ENCODE measurements around the gene GALNT2.

The GALNT2 gene

DNA sequence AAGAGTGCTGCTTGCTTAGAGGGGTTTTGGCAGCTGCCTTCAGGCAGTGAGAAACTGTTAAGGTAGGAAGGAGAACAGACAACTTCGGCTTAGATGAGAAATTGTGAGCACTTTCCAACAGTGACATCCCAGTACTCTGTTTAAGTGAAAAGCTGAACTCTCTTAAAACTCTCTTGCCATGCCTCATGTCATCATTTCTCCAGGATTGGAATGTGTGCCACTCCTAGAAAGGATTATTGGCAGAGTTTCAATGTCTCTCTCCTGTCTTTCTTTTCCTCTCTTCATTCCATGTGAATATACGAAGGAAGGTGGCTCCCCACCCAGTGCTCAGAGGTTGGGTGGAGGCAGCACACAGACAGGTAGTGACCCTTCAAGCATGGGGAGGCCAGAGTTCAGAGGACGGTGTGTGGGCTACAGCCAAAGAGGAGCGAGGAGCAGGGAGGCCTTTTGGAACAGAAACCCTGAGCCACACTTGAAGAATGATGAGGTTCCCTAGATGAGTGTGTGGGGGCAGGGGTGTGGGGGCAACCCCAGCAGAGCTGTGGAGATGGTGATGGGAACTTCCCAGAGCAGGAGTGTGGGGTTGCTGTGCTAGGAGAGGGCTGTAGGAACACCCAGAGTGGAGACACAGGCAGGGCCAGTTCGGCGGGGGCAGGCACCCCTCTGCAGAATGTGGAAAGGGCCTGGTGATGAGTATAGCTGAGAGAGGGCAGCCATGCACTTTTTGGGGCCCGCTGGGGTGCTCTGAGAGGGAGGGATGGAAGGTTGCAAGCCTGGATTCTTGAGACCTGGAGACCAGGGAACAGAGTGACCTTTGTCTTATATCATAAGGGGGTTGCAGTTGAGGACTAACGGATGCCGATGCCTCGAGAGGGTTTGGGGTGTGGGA, 58.8 kb downstream of the GALNT2 start:
- TF ChIP-seq ZNF274 (IDR thresholded peaks at IDR 0.05; ENCODE audit: low read depth, low read length) = no peak
- H3K4me3 ChIP-seq (ENCODE audit: low read length) = no peak overlapping the region

DNA sequence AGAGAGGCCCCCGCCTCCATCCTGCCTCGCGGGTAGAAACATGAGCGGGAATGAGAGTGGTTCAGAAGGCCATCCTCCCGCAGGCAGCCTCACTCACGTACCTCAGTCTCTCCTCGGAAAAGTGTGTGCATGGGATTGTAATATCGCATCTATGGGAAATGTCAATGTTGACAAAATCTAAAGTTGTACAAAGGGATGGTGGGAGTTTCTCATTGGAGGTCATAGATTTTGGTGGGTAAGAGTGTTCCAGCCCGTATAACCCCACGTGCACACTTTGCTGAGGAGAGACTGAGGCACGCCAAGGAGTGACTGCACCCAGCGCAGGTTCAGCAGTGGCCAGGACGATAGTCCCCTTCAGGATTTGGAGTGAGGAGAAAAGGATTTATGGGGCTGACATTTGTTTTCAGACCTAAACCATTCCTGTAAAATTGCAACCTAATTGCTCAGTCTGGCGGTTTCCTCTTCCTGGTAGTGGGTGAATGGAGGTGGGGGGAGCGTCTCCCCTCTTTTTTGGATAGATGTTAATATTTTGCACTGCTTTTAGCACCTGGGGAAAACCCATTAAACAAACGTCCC, 59.6 kb downstream of the GALNT2 start:
- no peak overlapping the region; the same call in 1 of the 2 replicates for H3K4me3 ChIP-seq (ENCODE audit: low read length)
- TF ChIP-seq ZNF274 (IDR thresholded peaks at IDR 0.05; ENCODE audit: low read depth, low read length) = no peak

DNA sequence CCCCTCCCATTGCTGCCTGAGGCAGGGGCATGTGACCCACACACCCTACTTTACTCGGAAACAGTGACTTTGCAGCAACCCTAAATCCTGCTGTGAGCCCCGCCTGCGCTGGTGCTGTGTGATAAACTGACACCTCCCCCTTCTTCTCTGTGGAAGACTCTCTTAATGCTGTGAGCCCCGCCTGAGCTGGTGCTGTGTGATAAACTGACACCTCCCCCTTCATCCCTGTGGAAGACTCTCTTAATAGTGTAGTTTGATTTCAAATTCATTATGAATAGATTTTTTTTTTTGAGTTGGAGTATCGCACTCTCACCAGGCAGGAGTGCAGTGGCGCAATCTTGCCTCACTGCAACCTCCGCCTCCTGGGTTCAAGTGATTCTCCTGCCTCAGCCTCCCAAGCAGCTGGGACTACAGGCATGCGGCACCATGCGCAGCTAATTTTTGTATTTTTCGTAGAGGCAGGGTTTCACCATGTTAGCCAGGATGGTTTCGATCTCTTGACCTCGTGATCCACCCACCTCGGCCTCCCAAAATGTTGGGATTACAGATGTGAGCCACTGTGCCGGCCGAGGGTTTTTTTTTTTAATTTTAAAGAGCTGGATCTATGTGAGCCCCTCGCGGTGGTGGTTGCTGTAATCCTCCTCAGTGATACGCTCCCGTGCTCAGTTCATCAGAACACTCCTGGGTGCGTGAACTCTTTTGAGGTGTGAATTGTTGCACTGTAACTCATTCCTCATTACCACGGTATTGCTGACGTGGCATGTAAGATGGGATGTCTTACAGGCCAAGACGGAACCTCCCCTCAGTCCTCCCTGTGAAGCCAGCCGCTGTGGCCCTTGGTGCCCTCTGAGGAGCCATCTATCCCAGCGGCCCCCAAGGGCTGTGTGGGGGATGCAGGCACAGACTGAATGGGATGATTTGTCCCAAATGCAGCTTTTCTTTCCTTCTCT, 60.3 kb downstream of the GALNT2 start:
- no peak for TF ChIP-seq ZNF274 (IDR thresholded peaks at IDR 0.05; ENCODE audit: low read depth, low read length)
- H3K4me3 ChIP-seq (ENCODE audit: low read length) = no peak overlapping the region; the same call in 1 of the 2 replicates

DNA sequence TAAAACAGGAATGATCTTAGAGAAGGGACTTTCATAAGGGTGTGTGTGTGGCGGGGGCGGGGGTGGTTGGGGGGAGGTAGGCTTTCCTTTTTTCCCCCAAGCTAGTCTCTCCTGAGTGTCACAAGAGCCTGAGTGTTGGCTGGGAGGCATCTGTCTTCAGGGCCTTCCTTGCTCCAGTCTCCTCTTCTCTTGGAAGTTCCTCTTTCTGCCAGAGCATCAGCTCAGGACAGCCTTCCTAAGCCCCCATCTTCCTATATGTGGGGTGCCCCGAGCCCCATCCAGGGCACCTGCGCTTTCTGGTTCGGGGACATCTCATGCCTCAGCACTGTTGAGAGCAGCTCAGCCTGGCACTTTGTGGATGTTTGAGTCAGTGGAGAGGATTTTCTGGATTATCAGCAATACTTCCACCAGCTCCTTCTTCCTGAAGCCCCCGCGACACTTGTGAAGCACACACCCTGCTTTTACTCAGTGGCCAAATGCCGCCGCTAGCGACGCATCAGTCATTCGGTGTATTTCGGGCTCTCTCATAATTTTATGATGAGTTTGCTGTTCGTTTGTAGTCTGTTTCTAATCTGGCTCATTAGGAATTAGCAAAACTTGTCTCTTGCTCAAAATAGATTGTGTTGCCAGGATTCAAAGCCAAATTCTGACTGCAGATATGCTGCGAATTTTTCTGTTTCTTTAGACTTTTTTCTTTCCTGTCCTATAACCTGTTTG, 61.7 kb downstream of the GALNT2 start:
- TF ChIP-seq ZNF274 (IDR thresholded peaks at IDR 0.05; ENCODE audit: low read depth, low read length) = no peak
- H3K4me3 ChIP-seq (ENCODE audit: low read length) = no peak overlapping the region

DNA sequence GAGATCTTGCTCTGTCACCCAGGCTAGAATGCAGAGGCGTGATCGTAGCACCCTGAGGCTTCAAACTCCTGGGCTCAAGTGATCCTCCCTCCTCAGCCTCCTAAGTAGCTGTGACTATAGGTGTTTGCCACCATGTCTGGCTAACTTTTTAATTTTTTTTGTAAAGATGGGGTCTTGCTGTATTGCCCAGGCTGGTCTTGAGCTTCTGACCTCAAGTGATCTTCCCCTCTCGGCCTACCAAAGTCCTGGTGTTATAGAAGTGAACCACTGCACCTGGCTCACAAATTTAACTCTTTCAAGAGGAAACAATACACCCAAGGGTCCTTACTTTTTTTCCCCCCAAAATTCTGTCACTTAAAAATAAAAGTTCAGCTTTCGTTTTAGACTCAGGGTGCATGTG, 62.3 kb downstream of the GALNT2 start:
- no peak for TF ChIP-seq ZNF274 (IDR thresholded peaks at IDR 0.05; ENCODE audit: low read depth, low read length)
- no peak overlapping the region for H3K4me3 ChIP-seq (ENCODE audit: low read length)

DNA sequence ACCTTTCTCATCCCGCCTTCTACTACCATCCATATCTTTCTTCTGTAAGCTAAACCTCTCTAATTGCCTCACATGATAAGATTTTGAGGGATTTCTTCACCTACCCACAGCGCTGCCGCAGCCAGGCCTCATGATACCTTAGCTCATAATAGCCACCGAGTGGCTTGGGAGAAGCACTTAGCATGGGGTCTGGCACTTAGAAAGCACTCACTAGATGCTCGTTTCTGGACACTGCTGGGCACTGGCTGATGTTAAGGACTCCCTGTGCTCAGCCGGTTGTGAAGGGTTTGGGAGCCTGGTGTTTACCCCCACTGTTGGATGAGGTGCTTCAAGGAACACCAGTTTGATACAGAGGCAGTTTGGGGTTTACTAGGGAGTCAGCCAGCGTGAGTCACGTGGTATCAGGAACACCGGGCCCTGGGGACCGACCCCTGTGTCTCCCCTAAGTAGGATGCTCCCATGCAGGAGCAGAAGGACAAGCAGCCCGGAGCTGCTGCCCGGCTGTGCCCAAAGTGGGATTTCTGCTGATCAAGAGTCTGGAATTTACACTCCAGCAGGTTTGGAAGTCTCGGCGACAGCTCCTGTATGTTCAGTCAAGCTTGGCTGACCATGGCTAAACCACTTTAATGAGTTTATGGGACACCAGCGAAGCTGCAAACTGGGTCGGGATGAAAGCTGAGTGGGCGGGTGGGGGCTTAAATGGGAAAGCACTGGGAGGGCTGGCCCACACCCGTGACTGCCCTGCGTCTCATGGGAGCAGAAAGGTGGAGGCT, 63.3 kb downstream of the GALNT2 start:
- TF ChIP-seq ZNF274 (IDR thresholded peaks at IDR 0.05; ENCODE audit: low read depth, low read length) = no peak
- H3K4me3 ChIP-seq (ENCODE audit: low read length) = no peak overlapping the region

DNA sequence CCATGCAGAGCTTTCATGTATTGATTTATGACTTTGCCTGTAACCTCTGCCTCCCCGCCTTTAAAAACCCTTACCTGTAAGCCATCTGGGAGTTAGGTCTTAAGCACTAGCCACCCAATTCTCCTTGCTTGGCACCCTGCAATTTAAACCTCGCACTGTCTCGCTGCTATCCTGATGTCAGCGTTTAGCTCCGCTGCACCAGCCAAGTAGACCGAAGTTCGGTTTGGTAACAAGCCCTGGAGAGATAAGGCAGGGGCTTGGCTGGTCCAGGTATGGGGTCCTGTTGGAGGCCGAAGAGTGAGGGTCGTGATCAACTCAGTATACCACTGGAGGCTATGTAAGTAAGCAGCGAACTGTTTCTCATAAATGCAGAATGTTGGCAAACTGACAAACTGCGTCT, 64.4 kb downstream of the GALNT2 start:
- H3K4me3 ChIP-seq (ENCODE audit: low read length) = no peak overlapping the region
- TF ChIP-seq ZNF274 (IDR thresholded peaks at IDR 0.05; ENCODE audit: low read depth, low read length) = no peak

DNA sequence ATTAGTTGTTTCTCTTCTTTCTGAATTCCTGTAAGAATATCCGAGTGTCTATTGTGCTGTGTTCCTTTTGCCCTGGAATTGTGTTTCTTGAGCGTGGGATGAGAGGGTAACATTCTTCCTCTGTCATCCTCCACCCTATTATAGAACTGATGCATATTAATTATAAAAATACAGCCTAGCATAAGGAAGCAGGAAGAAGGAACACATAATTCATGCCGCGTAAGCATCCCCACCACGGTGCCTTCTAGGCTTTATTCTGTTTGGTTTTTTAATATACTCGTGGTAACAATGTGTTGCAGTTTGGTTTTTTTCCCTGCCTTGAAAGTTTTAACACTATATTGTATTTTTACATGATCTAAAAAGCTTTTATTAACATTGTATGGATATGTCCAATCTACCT, 65.7 kb downstream of the GALNT2 start:
- no peak for TF ChIP-seq ZNF274 (IDR thresholded peaks at IDR 0.05; ENCODE audit: low read depth, low read length)

DNA sequence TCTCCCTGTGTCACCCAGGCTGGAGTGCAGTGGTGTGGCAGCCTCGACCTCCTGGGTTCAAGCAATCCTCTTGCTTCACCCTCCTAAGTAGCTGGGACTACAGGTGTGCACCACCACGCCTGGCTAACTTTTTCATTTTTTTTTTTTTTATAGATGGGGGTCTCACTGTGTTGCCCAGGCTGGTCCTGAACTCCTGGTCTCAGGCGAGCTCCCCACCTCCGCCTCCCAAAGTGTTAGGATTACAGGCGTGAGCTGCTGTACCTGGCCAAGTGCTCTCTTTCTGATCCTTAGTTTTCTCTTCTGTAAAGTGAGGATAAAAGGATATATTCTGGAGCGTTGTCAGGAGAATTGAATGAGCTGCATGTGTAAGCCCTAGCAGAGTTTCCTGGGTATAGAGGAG, 68.7 kb downstream of the GALNT2 start:
- TF ChIP-seq ZNF274 (IDR thresholded peaks at IDR 0.05; ENCODE audit: low read depth, low read length) = no peak
- no peak overlapping the region for H3K4me3 ChIP-seq (ENCODE audit: low read length)

More for the DNA sequence above, 65.7 kb downstream of the GALNT2 start:
- H3K4me3 ChIP-seq (ENCODE audit: low read length) = no peak overlapping the region

DNA sequence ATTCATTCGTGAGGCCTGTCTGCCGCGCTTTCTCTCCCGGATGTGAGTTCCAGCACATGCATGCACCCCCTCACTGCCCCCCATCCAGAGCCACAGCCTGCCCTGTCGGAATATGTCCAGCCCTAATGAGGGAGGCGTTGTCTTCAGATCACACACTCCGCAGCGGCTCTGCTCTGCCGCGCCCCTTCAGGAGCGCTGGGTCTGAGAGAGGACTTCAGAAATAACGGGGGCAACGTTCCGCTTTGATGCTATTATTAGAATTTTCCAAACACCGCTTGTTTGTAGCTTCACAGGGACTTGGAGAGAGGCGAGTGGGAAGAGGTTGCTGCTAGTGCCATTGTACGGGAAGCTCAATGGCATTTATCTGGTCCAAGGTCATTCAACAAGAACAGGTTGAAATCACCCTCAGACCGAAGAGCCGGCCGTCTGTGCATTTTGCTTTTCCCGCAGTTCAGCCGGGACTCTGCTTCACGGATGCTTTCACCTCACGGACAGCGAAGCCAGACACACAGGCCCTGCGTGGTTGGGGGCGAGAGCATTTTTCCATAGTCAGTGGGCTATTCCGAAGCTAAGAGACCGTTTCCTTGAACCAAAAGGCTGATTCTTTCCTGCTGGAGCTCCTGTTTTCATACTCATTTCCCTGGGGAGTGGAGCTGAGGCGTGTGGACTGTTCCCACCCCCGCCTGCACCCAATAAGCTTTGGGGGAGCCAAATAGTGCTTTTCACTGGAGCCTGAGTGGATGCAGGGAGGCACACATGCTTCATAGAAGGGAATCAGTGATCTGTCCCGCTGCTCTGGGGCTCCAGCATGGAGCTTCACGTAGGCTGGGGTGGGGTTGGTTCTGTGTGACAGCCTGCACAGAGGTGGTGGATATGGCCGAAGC, 69.7 kb downstream of the GALNT2 start:
- TF ChIP-seq ZNF274 (IDR thresholded peaks at IDR 0.05; ENCODE audit: low read depth, low read length) = no peak
- no peak overlapping the region for H3K4me3 ChIP-seq (ENCODE audit: low read length)

DNA sequence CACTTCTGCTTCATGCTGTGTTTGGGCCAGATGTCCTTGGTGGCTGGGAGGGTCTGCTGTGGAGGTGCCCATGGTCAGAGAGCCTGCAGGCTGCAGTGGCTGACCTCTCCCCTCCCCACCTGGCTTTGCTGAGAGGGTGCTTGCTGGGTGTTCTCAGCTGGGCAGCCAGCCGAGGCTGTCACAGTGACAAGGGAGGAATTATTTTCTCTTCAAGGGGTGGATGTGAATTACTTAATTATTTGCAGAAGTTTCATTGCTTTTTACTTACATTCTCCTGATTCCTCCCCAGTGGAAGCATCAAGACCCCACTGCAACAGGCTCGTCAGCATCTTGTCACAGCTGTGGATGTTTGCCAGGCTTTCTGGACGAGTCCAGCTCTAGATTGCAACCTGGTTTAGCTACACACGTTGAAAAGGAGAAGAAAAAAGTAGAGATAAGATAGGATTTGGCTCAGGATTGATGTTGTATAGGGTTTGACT, 70.3 kb downstream of the GALNT2 start:
- no peak for TF ChIP-seq ZNF274 (IDR thresholded peaks at IDR 0.05; ENCODE audit: low read depth, low read length)
- no peak overlapping the region for H3K4me3 ChIP-seq (ENCODE audit: low read length)

Measured in GM08714 (cell line).